GM23338 (cell line): ENCODE measurements around the gene SLC44A1. TPM values are rescaled to one million over a fixed set of nuclear protein-coding genes. Genes with fewer than 3 reads are reported as not detected.

Experiments
- ATAC-seq: fragments of 200-7000 bp; cut with Tn5 transposase; 3 replicates; pipeline ENCODE4 v1.9.1; 2020
- DNase-seq: peaks from one replicate; pipeline ENCODE4 v3.0.0-alpha.2; 2015; ENCODE audit warnings: low spot score
- H2AFZ ChIP-seq: fragments of 200-600 bp; sonication (generic); 2 replicates; pipeline ENCODE4 v1.8.0; 2016; ENCODE audit warnings: antibody characterized with exemption, mild to moderate bottlenecking, moderate library complexity
- H3F3A ChIP-seq: fragments of 200-600 bp; sonication (generic); replicated peaks from 2 replicates; pipeline ENCODE4 v1.8.0; 2017; ENCODE audit warnings: antibody characterized with exemption, mixed run types, low read depth
- H3K27ac ChIP-seq: fragments of 200-600 bp; sonication (generic); 2 replicates; pipeline ENCODE4 v1.6.1; 2016; ENCODE audit warnings: low read depth
- H3K27me3 ChIP-seq: fragments of 200-600 bp; sonication (generic); 2 replicates; pipeline ENCODE4 v1.8.0; 2016; ENCODE audit warnings: mild to moderate bottlenecking, mixed run types, moderate library complexity; ENCODE audit not compliant: insufficient read depth
- H3K36me3 ChIP-seq: fragments of 200-600 bp; sonication (generic); 2 replicates; pipeline ENCODE4 v1.8.0; 2016; ENCODE audit warnings: mild to moderate bottlenecking; ENCODE audit not compliant: insufficient read depth
- H3K4me1 ChIP-seq: fragments of 200-600 bp; sonication (generic); 2 replicates; pipeline ENCODE4 v1.8.0; 2016; ENCODE audit warnings: mild to moderate bottlenecking, moderate library complexity; ENCODE audit not compliant: insufficient read depth
- H3K4me2 ChIP-seq: fragments of 200-600 bp; sonication (generic); 2 replicates; pipeline ENCODE4 v1.7.1; 2017; ENCODE audit warnings: mixed run types
- H3K4me3 ChIP-seq: fragments of 200-600 bp; sonication (generic); 2 replicates; pipeline ENCODE4 v1.6.1; 2016; ENCODE audit warnings: mixed run types
- H3K79me2 ChIP-seq: fragments of 200-600 bp; sonication (generic); replicated peaks from 2 replicates; pipeline ENCODE4 v1.8.0; 2017; ENCODE audit warnings: mild to moderate bottlenecking; ENCODE audit not compliant: insufficient read depth
- H3K9me2 ChIP-seq: fragments of 200-600 bp; sonication (generic); 2 replicates; pipeline ENCODE4 v1.8.0; 2017; ENCODE audit not compliant: insufficient read depth
- H4K20me1 ChIP-seq: fragments of 200-600 bp; sonication (generic); replicated peaks from 2 replicates; pipeline ENCODE4 v1.8.0; 2017; ENCODE audit warnings: mild to moderate bottlenecking; ENCODE audit not compliant: insufficient read depth
- H3K27ac Mint-ChIP-seq: 2 replicates; pipeline ENCODE4 v1.8.0; 2020; ENCODE audit warnings: inconsistent platforms, mild to moderate bottlenecking, moderate library complexity, mixed read lengths
- H3K27me3 Mint-ChIP-seq: 3 replicates; pipeline ENCODE4 v1.8.0; 2022; ENCODE audit warnings: low read depth, mild to moderate bottlenecking, moderate library complexity, mixed read lengths, inconsistent platforms; ENCODE audit not compliant: insufficient read depth, poor library complexity
- H3K36me3 Mint-ChIP-seq: 3 replicates; pipeline ENCODE4 v1.8.0; 2021; ENCODE audit warnings: low read depth, mild to moderate bottlenecking, inconsistent platforms, moderate library complexity, mixed read lengths
- H3K4me1 Mint-ChIP-seq: 3 replicates; pipeline ENCODE4 v1.8.0; 2020; ENCODE audit warnings: mild to moderate bottlenecking, inconsistent platforms, mixed read lengths
- H3K4me3 Mint-ChIP-seq: 3 replicates; pipeline ENCODE4 v1.8.0; 2021; ENCODE audit warnings: moderate library complexity, mild to moderate bottlenecking, inconsistent platforms, mixed read lengths
- H3K9me3 Mint-ChIP-seq: 3 replicates; pipeline ENCODE4 v1.8.0; 2020; ENCODE audit warnings: moderate library complexity, mild to moderate bottlenecking, inconsistent platforms, mixed read lengths
- CREB1 ChIP-seq: fragments of 250-450 bp; sonication (Bioruptor Pico); IDR thresholded peaks from 2 replicates; pipeline ENCODE4 v1.5.0; 2020; ENCODE audit warnings: low read depth, mild to moderate bottlenecking, moderate library complexity
- EZH2 ChIP-seq: fragments of 200-600 bp; sonication (generic); IDR thresholded peaks from one replicate; pipeline ENCODE4 v1.8.0; 2017; ENCODE audit warnings: antibody characterized with exemption, mild to moderate bottlenecking, low read depth; ENCODE audit not compliant: unreplicated experiment
- EZH2phosphoT487 ChIP-seq: fragments of 200-600 bp; sonication (generic); IDR thresholded peaks from one replicate; pipeline ENCODE4 v1.8.1; 2018; ENCODE audit warnings: antibody characterized with exemption; ENCODE audit not compliant: unreplicated experiment
- JUNB ChIP-seq: IDR thresholded peaks from one replicate; pipeline ENCODE4 v1.6.1; 2016; ENCODE audit warnings: antibody characterized with exemption; ENCODE audit not compliant: unreplicated experiment
- NANOG ChIP-seq: IDR thresholded peaks from 2 replicates; pipeline ENCODE4 v1.6.1; 2016; ENCODE audit warnings: antibody characterized with exemption, borderline replicate concordance
- POLR2AphosphoS5 ChIP-seq: IDR thresholded peaks from 2 replicates; pipeline ENCODE4 v1.6.1; 2016; ENCODE audit warnings: antibody characterized with exemption, low read depth
- STAT1 ChIP-seq: IDR thresholded peaks from one replicate; pipeline ENCODE4 v1.6.1; 2016; ENCODE audit warnings: antibody characterized with exemption; ENCODE audit not compliant: unreplicated experiment
- ZNF114 ChIP-seq: fragments of 250-450 bp; sonication (Bioruptor Pico); IDR thresholded peaks from 2 replicates; pipeline ENCODE4 v1.5.0; 2020; ENCODE audit warnings: mild to moderate bottlenecking, moderate library complexity
- ZNF331 ChIP-seq: fragments of 250-450 bp; sonication (Bioruptor Pico); IDR thresholded peaks from 2 replicates; pipeline ENCODE4 v1.5.0; 2020; ENCODE audit warnings: low read depth, mild to moderate bottlenecking, moderate library complexity
- polyA plus RNA-seq: library from polyadenylated mRNA; unstranded; fragments of >200 nt; fragmentation: Nextera tagmentation; extraction: Ambion mirVana; gene quantifications from 2 replicates; pipeline ENCODE4 v1.2.1, GENCODE V29; 2016
- total RNA-seq: library from RNA; depleted of rRNA; stranded (reverse); fragments of >200 nt; shearing (Covaris generic); gene quantifications from 2 replicates; pipeline ENCODE4 v1.2.3, GENCODE V29; 2014
- TF ChIP-seq, protein P1 (sequence below): IDR thresholded peaks from one replicate; pipeline ENCODE4 v1.6.1; 2018; ENCODE audit warnings: antibody characterized with exemption; ENCODE audit not compliant: unreplicated experiment
- TF ChIP-seq, protein P2 (sequence below): IDR thresholded peaks from 2 replicates; pipeline ENCODE4 v1.6.1; 2016; ENCODE audit warnings: antibody characterized with exemption
- TF ChIP-seq, protein P3 (sequence below): fragments of 250-450 bp; sonication (Bioruptor Pico); IDR thresholded peaks from 2 replicates; pipeline ENCODE4 v1.5.0; 2020; ENCODE audit warnings: mild to moderate bottlenecking, moderate library complexity
- TF ChIP-seq, protein P4 (sequence below), 2 experiments: fragments of 200-600 bp in 1 of 2; sonication (generic) in 1 of 2; conservative IDR thresholded peaks; 2 replicates each; pipeline versions ENCODE4 v1.5.1 to v1.6.1; 2016 to 2017; ENCODE audit warnings: antibody characterized with exemption in 2 of 2, low read depth in 2 of 2, mild to moderate bottlenecking in 2 of 2, moderate library complexity in 1 of 2

The SLC44A1 gene
- total and polyA plus RNA-seq, 2 experiments from 2014 or later = 14.9 to 75.0 TPM

DNA sequence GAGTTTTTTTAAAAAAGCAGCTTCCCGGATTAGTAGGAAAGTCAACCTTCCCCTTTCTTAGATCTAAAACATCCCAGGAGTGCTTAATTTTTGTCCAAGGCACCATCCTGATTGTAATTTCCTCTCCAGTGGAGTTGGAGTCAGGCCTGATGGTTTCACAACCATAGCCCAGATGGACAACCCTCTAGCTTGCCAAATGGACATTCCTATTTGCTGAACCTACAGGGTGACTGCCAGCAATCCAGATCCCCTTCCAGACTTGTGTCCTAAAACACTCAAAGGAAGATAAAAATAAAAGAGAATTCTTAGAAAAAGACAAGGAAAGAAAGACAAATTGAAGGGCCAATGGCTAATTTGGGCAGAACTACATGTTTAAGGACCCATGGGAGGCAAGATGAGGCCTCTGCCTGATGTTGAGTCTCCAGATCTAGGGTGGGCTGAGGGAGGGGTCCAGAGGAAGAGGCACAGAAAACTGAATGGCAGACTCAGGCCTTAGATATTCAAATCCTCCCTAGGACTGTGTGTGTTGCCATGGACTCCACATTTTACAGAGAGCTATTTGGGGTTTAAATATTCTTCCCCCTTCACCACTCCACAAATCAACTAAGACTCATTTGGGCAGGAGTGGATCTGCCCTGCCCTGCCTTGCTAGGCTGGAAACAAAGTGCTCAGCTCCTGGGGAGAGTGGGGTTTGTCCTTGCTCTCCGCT, 38.5 kb upstream of the SLC44A1 start:
- Mint-ChIP-seq H3K4me1 (no peaks in the 10 kb centered on the region), H3K36me3 (no peaks in the 10 kb centered on the region), H3K9me3 (no peaks in the 10 kb centered on the region), H3K27me3 (no peaks in the 10 kb centered on the region), H3K4me3 (no peak overlapping the region), H3K27ac (no peak overlapping the region)
- no peaks in the 10 kb centered on the region for H3F3A ChIP-seq
- no peaks in the 10 kb centered on the region for H3K79me2 ChIP-seq
- TF ChIP-seq, protein P1, sequence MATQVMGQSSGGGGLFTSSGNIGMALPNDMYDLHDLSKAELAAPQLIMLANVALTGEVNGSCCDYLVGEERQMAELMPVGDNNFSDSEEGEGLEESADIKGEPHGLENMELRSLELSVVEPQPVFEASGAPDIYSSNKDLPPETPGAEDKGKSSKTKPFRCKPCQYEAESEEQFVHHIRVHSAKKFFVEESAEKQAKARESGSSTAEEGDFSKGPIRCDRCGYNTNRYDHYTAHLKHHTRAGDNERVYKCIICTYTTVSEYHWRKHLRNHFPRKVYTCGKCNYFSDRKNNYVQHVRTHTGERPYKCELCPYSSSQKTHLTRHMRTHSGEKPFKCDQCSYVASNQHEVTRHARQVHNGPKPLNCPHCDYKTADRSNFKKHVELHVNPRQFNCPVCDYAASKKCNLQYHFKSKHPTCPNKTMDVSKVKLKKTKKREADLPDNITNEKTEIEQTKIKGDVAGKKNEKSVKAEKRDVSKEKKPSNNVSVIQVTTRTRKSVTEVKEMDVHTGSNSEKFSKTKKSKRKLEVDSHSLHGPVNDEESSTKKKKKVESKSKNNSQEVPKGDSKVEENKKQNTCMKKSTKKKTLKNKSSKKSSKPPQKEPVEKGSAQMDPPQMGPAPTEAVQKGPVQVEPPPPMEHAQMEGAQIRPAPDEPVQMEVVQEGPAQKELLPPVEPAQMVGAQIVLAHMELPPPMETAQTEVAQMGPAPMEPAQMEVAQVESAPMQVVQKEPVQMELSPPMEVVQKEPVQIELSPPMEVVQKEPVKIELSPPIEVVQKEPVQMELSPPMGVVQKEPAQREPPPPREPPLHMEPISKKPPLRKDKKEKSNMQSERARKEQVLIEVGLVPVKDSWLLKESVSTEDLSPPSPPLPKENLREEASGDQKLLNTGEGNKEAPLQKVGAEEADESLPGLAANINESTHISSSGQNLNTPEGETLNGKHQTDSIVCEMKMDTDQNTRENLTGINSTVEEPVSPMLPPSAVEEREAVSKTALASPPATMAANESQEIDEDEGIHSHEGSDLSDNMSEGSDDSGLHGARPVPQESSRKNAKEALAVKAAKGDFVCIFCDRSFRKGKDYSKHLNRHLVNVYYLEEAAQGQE = no peak
- no peak for TF ChIP-seq CREB1
- no peak for TF ChIP-seq STAT1
- no peak for TF ChIP-seq JUNB
- no peak for TF ChIP-seq ZNF114
- no peak for TF ChIP-seq POLR2AphosphoS5
- TF ChIP-seq NANOG = no peak
- TF ChIP-seq, protein P2, sequence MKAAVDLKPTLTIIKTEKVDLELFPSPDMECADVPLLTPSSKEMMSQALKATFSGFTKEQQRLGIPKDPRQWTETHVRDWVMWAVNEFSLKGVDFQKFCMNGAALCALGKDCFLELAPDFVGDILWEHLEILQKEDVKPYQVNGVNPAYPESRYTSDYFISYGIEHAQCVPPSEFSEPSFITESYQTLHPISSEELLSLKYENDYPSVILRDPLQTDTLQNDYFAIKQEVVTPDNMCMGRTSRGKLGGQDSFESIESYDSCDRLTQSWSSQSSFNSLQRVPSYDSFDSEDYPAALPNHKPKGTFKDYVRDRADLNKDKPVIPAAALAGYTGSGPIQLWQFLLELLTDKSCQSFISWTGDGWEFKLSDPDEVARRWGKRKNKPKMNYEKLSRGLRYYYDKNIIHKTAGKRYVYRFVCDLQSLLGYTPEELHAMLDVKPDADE = no peak
- TF ChIP-seq, protein P3, sequence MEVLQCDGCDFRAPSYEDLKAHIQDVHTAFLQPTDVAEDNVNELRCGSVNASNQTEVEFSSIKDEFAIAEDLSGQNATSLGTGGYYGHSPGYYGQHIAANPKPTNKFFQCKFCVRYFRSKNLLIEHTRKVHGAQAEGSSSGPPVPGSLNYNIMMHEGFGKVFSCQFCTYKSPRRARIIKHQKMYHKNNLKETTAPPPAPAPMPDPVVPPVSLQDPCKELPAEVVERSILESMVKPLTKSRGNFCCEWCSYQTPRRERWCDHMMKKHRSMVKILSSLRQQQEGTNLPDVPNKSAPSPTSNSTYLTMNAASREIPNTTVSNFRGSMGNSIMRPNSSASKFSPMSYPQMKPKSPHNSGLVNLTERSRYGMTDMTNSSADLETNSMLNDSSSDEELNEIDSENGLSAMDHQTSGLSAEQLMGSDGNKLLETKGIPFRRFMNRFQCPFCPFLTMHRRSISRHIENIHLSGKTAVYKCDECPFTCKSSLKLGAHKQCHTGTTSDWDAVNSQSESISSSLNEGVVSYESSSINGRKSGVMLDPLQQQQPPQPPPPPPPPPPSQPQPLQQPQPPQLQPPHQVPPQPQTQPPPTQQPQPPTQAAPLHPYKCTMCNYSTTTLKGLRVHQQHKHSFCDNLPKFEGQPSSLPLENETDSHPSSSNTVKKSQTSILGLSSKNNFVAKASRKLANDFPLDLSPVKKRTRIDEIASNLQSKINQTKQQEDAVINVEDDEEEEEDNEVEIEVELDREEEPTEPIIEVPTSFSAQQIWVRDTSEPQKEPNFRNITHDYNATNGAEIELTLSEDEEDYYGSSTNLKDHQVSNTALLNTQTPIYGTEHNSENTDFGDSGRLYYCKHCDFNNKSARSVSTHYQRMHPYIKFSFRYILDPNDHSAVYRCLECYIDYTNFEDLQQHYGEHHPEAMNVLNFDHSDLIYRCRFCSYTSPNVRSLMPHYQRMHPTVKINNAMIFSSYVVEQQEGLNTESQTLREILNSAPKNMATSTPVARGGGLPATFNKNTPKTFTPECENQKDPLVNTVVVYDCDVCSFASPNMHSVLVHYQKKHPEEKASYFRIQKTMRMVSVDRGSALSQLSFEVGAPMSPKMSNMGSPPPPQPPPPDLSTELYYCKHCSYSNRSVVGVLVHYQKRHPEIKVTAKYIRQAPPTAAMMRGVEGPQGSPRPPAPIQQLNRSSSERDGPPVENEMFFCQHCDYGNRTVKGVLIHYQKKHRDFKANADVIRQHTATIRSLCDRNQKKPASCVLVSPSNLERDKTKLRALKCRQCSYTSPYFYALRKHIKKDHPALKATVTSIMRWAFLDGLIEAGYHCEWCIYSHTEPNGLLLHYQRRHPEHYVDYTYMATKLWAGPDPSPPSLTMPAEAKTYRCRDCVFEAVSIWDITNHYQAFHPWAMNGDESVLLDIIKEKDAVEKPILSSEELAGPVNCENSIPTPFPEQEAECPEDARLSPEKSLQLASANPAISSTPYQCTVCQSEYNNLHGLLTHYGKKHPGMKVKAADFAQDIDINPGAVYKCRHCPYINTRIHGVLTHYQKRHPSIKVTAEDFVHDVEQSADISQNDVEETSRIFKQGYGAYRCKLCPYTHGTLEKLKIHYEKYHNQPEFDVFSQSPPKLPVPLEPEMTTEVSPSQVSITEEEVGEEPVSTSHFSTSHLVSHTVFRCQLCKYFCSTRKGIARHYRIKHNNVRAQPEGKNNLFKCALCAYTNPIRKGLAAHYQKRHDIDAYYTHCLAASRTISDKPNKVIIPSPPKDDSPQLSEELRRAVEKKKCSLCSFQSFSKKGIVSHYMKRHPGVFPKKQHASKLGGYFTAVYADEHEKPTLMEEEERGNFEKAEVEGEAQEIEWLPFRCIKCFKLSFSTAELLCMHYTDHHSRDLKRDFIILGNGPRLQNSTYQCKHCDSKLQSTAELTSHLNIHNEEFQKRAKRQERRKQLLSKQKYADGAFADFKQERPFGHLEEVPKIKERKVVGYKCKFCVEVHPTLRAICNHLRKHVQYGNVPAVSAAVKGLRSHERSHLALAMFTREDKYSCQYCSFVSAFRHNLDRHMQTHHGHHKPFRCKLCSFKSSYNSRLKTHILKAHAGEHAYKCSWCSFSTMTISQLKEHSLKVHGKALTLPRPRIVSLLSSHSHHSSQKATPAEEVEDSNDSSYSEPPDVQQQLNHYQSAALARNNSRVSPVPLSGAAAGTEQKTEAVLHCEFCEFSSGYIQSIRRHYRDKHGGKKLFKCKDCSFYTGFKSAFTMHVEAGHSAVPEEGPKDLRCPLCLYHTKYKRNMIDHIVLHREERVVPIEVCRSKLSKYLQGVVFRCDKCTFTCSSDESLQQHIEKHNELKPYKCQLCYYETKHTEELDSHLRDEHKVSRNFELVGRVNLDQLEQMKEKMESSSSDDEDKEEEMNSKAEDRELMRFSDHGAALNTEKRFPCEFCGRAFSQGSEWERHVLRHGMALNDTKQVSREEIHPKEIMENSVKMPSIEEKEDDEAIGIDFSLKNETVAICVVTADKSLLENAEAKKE (CRISPR knock-in tag) = no peak
- TF ChIP-seq ZNF331 (CRISPR knock-in tag) = no peak
- TF ChIP-seq, protein P4, sequence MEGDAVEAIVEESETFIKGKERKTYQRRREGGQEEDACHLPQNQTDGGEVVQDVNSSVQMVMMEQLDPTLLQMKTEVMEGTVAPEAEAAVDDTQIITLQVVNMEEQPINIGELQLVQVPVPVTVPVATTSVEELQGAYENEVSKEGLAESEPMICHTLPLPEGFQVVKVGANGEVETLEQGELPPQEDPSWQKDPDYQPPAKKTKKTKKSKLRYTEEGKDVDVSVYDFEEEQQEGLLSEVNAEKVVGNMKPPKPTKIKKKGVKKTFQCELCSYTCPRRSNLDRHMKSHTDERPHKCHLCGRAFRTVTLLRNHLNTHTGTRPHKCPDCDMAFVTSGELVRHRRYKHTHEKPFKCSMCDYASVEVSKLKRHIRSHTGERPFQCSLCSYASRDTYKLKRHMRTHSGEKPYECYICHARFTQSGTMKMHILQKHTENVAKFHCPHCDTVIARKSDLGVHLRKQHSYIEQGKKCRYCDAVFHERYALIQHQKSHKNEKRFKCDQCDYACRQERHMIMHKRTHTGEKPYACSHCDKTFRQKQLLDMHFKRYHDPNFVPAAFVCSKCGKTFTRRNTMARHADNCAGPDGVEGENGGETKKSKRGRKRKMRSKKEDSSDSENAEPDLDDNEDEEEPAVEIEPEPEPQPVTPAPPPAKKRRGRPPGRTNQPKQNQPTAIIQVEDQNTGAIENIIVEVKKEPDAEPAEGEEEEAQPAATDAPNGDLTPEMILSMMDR (conservative IDR thresholded peaks at IDR 0.05; ENCODE audit: low read depth in 2 of 2) = no peak
- TF ChIP-seq EZH2 = no peak
- no peak for TF ChIP-seq EZH2phosphoT487
- H3K27me3 ChIP-seq = no peaks in the 10 kb centered on the region
- H3K9me2 ChIP-seq = 0 out of 2 replicates have a peak, but pooled peaks cover 6% of the 10 kb centered on the region
- DNase-seq = no peak
- H4K20me1 ChIP-seq = no peaks in the 10 kb centered on the region
- H2AFZ ChIP-seq = no peak overlapping the region
- H3K4me3 ChIP-seq = no peak overlapping the region
- H3K36me3 ChIP-seq = no peaks in the 10 kb centered on the region
- no peaks in the 10 kb centered on the region for H3K4me1 ChIP-seq
- no peak overlapping the region for H3K27ac ChIP-seq
- ATAC-seq = no peak
- H3K4me2 ChIP-seq = no peak overlapping the region
